GM12878 (cell line): ENCODE results near the gene NUDT22. TPM values are rescaled to one million over a fixed set of nuclear protein-coding genes. Genes with fewer than 3 reads are reported as not detected.

Experiments used
- ATAC-seq: fragments of 200-7000 bp; cut with Tn5 transposase; 3 replicates; pipeline ENCODE4 v1.9.1; 2020; ENCODE audit warnings: mild to moderate bottlenecking, moderate library complexity
- BruUV-seq: library from RNA; stranded (reverse); fragments of 400-500 nt; replicated peaks from 2 replicates; lab custom pipeline; 2021; lab: Mats Ljungman, UMichigan
- CTCF ChIA-PET: fragments of 300-600 bp; sonication (Branson Sonifier 250); formaldehyde crosslinking; extraction: SDS; loops from one replicate; lab custom pipeline; 2021; ENCODE audit warnings: inconsistent platforms; lab: Yijun Ruan, JAX
- POLR2A ChIA-PET: fragments of 350-600 bp; formaldehyde crosslinking; extraction: SDS; loops from one replicate; lab custom pipeline; 2021; ENCODE audit warnings: inconsistent platforms; lab: Charles Lee
- RAD21 ChIA-PET: fragments of 300-600 bp; sonication (Branson Sonifier 250); formaldehyde crosslinking; loops from one replicate; lab custom pipeline; 2023; ENCODE audit warnings: antibody characterized with exemption; ENCODE audit not compliant: unreplicated experiment; lab: Charles Lee
- SMC1A ChIA-PET: fragments of 300-600 bp; sonication (Branson Sonifier 250); formaldehyde crosslinking; loops from one replicate; lab custom pipeline; 2023; ENCODE audit not compliant: unreplicated experiment, uncharacterized antibody; lab: Charles Lee
- DNase-seq: peaks from one replicate; pipeline ENCODE4 v3.0.0-alpha.2; 2011; ENCODE audit warnings: low read depth, low spot score
- FAIRE-seq: peaks from 3 replicates; lab custom pipeline; 2011; peaks lifted over from hg19 to GRCh38; lab: Jason Lieb, UNC
- H2AFZ ChIP-seq: 2 replicates; pipeline ENCODE4 v1.6.0; 2011; ENCODE audit warnings: low read depth, low read length, control low read depth; ENCODE audit not compliant: control insufficient read depth
- H3K27ac ChIP-seq: 2 replicates; pipeline ENCODE4 v1.5.1; 2011; ENCODE audit warnings: control low read depth; ENCODE audit not compliant: control insufficient read depth, insufficient read depth
- H3K27me3 ChIP-seq, 2 experiments: replicated peaks in 1 of 2; 2 replicates each; pipeline versions ENCODE4 v1.6.0 to v1.6.1; 2011; ENCODE audit warnings: low read length in 1 of 2; ENCODE audit not compliant: control insufficient read depth in 2 of 2, insufficient read depth in 2 of 2
- H3K36me3 ChIP-seq, 2 experiments: 2 replicates each; pipeline ENCODE4 v1.5.1; 2011; ENCODE audit warnings: low read length in 1 of 2; ENCODE audit not compliant: control insufficient read depth in 2 of 2, insufficient read depth in 2 of 2
- H3K4me1 ChIP-seq: 2 replicates; pipeline ENCODE4 v1.6.1; 2011; ENCODE audit warnings: mild to moderate bottlenecking, low read length, moderate library complexity, mixed read lengths; ENCODE audit not compliant: control insufficient read depth, insufficient read depth
- H3K4me2 ChIP-seq: 2 replicates; pipeline ENCODE4 v1.6.0; 2011; ENCODE audit warnings: control low read depth; ENCODE audit not compliant: control insufficient read depth, insufficient read depth
- H3K4me3 ChIP-seq: fragments of 200-600 bp; sonication (generic); 2 replicates; pipeline ENCODE4 v1.5.1; 2016
- H3K79me2 ChIP-seq: 2 replicates; pipeline ENCODE4 v1.6.0; 2011; ENCODE audit warnings: low read length; ENCODE audit not compliant: control insufficient read depth, insufficient read depth
- H3K9ac ChIP-seq: 2 replicates; pipeline ENCODE4 v1.8.0; 2011; ENCODE audit warnings: low read length, control low read depth, mixed read lengths; ENCODE audit not compliant: control insufficient read depth, insufficient read depth
- H3K9me3 ChIP-seq: replicated peaks from 3 replicates; pipeline ENCODE4 v1.5.1; 2011; ENCODE audit warnings: mild to moderate bottlenecking, low read length; ENCODE audit not compliant: control insufficient read depth, insufficient read depth
- H4K20me1 ChIP-seq: 2 replicates; pipeline ENCODE4 v1.6.0; 2011; ENCODE audit not compliant: control insufficient read depth, insufficient read depth
- CREB1 ChIP-seq: IDR thresholded peaks from 2 replicates; pipeline ENCODE4 v1.6.1; 2012; ENCODE audit warnings: low read depth, mild to moderate bottlenecking, inconsistent platforms
- CREM ChIP-seq: IDR thresholded peaks from 2 replicates; pipeline ENCODE4 v1.6.1; 2014; ENCODE audit warnings: antibody characterized with exemption, low read depth
- GABPA ChIP-seq: IDR thresholded peaks from 2 replicates; pipeline ENCODE4 v1.6.1; 2014; ENCODE audit warnings: antibody characterized with exemption, low read depth, mild to moderate bottlenecking, inconsistent platforms
- MTA2 ChIP-seq: fragments of 450-650 bp; IDR thresholded peaks from 2 replicates; pipeline ENCODE4 v1.6.1; 2016; ENCODE audit warnings: low read depth, mild to moderate bottlenecking, moderate library complexity
- NFYA ChIP-seq: IDR thresholded peaks from 2 replicates; pipeline ENCODE4 v1.6.1; 2011; ENCODE audit warnings: low read depth, mild to moderate bottlenecking, low read length, improper control_type of control experiment, borderline replicate concordance
- NR2F1 ChIP-seq: fragments of 450-650 bp; conservative IDR thresholded peaks from 2 replicates; pipeline ENCODE4 v1.6.1; 2017; ENCODE audit warnings: mild to moderate bottlenecking
- PAX5 ChIP-seq: IDR thresholded peaks from 2 replicates; pipeline ENCODE4 v1.6.1; 2011; ENCODE audit warnings: low read depth, low read length, borderline replicate concordance
- POLR2A ChIP-seq: IDR thresholded peaks from 2 replicates; pipeline ENCODE4 v1.6.1; 2011; ENCODE audit warnings: low read depth, mild to moderate bottlenecking, low read length
- RB1 ChIP-seq: fragments of 450-650 bp; formaldehyde crosslinking; IDR thresholded peaks from 2 replicates; pipeline ENCODE4 v1.6.1; 2017; ENCODE audit warnings: mild to moderate bottlenecking, borderline replicate concordance
- TCF12 ChIP-seq: IDR thresholded peaks from 2 replicates; pipeline ENCODE4 v1.6.1; 2011; ENCODE audit warnings: low read depth, mild to moderate bottlenecking, low read length
- TCF3 ChIP-seq: IDR thresholded peaks from 2 replicates; pipeline ENCODE4 v1.6.1; 2012; ENCODE audit warnings: low read depth, mild to moderate bottlenecking, low read length, borderline replicate concordance; ENCODE audit not compliant: insufficient read depth
- ZBTB40 ChIP-seq: fragments of 450-650 bp; IDR thresholded peaks from 2 replicates; pipeline ENCODE4 v1.6.1; 2016; ENCODE audit warnings: mild to moderate bottlenecking, moderate library complexity, borderline replicate concordance
- ZNF274 ChIP-seq: IDR thresholded peaks from one replicate; pipeline ENCODE4 v1.8.0; 2011; ENCODE audit not compliant: insufficient read length, insufficient read depth
- ZNF384 ChIP-seq: IDR thresholded peaks from 2 replicates; pipeline ENCODE4 v1.6.1; 2012; ENCODE audit warnings: low read depth, mild to moderate bottlenecking, low read length, improper control_type of control experiment, borderline replicate concordance
- whole genome bisulfite sequencing: methylation state at CpG from one replicate; pipeline ENCODE4 v1.1.6; 2016; ENCODE audit warnings: low lambda C conversion rate; ENCODE audit not compliant: insufficient replicate concordance, insufficient coverage; ENCODE audit errors: missing lambda C conversion rate; 5-methylcytosine and 5-hydroxymethylcytosine counted together
- in situ Hi-C: fragments of 300-500 bp; cut with MboI; formaldehyde crosslinking; loops from 9 replicates; pipeline ENCODE4 v1.14.3; 2018; ENCODE audit warnings: mixed read lengths
- intact Hi-C: fragments of 100-400 bp; cut with micrococcal nuclease; formaldehyde crosslinking; loops from one replicate; pipeline ENCODE4 v1.14.2; 2022; ENCODE audit not compliant: unreplicated experiment
- polyA plus RNA-seq, 11 experiments: library from polyadenylated mRNA; depleted of rRNA in 4 of 11; unstranded in 6 of 11; stranded (reverse) in 5 of 11; fragments of >200 nt; fragmentation: Nextera tagmentation in 4 of 11; fragmentation: Illumina TruSeq in 1 of 11; extraction: Ambion mirVana in 4 of 11; extraction: Trizol in 1 of 11; gene quantifications; 1 replicate in 1 of 11; 2 replicates in 10 of 11; pipeline versions ENCODE4 v1.2.1 to v1.2.3, GENCODE V29; 2011 to 2016; ENCODE audit warnings: inconsistent platforms in 2 of 11, missing spikeins in 2 of 11, low read depth in 1 of 11
- total RNA-seq, 4 experiments: library from RNA; depleted of rRNA in 3 of 4; stranded (reverse); fragments of >200 nt in 3 of 4; fragmentation: Illumina TruSeq in 1 of 4; extraction: Trizol in 1 of 4; gene quantifications; 2 replicates each; pipeline versions ENCODE4 v1.2.1 to v1.2.3, GENCODE V29; 2013 to 2021
- TF ChIP-seq, protein P1 (sequence below): fragments of 450-650 bp; IDR thresholded peaks from 2 replicates; pipeline ENCODE4 v1.6.1; 2017; ENCODE audit warnings: mild to moderate bottlenecking, moderate library complexity

Gene NUDT22
- total and polyA plus RNA-seq, 10 of the 15 experiments (the other 5 are each of a cell fraction or from before 2014, with no cell fraction given): 6.7 to 115 (median 64.7) TPM

- Histone ChIP-seq H2AFZ (peak overlapping the region; percentile 20), H3K9ac (peak overlapping the region; percentile 95), H3K27me3 (no peaks in the 10 kb centered on the region), H3K36me3 (peaks cover 30 to 37% of the 10 kb centered on the region in 2 experiments), H4K20me1 (no peaks in the 10 kb centered on the region), H3K27ac (peak overlapping the region; percentile 98), H3K9me3 (no peaks in the 10 kb centered on the region), H3K79me2 (peaks cover 39% of the 10 kb centered on the region), H3K4me3 (peak overlapping the region; percentile 74), H3K4me2 (peak overlapping the region; percentile 76), H3K4me1 (peaks cover 26% of the 10 kb centered on the region)
- peak; percentile 93 for FAIRE-seq
- intact Hi-C loops: no loop called here
- 2% methylated on average over 30 of the region's 30 CpGs for WGBS
- ATAC-seq: peak; percentile 82
- ChIA-PET SMC1A (interaction anchor here (0.7 to 5.5 kb wide), 13 partner anchors 8 to 110 kb away, joined by 3 to 98 read pairs (median 7); partner anchors contain the start of genes CATSPERZ, ESRRA, FKBP2 and NUDT22), POLR2A (interaction anchor here (0.6 to 5.8 kb wide), 22 partner anchors 9 to 1480 kb away, joined by 3 to 85 read pairs (median 10); partner anchors contain the start of genes BAD, CATSPERZ, CCDC88B and ESRRA), RAD21 (interaction anchor here (0.9 to 6.6 kb wide), 13 partner anchors 10 to 110 kb away, joined by 3 to 125 read pairs (median 30); partner anchors contain the start of genes BAD, CATSPERZ, DNAJC4 and ESRRA), CTCF (interaction anchor here (1.0 to 9.7 kb wide), 15 partner anchors 9 to 124 kb away, joined by 4 to 238 read pairs (median 18); partner anchors contain the start of genes CATSPERZ, DNAJC4, ESRRA and FKBP2)
- peak; percentile 57 for DNase-seq
- in situ Hi-C loops: no loop called here
- TSS peak; percentile 97 for BruUV-seq
- TF ChIP-seq GABPA (peak; percentile 80), ZBTB40 (peak; percentile 70; the same call in 1 of the 2 replicates), PAX5 (peak; percentile 62; the same call in 1 of the 2 replicates), ZNF384 (no peak), MTA2 (peak; percentile 52; the same call in 1 of the 2 replicates), CREM (peak; percentile 76), POLR2A (peak; percentile 90), NFYA (no peak), CREB1 (peak; percentile 76; the same call in 1 of the 2 replicates), TCF12 (peak; percentile 93), NR2F1 (peak; percentile 76), TCF3 (peak; percentile 90), ZNF274 (no peak), RB1 (peak; percentile 77; the same call in 1 of the 2 replicates)
- TF ChIP-seq, protein P1, sequence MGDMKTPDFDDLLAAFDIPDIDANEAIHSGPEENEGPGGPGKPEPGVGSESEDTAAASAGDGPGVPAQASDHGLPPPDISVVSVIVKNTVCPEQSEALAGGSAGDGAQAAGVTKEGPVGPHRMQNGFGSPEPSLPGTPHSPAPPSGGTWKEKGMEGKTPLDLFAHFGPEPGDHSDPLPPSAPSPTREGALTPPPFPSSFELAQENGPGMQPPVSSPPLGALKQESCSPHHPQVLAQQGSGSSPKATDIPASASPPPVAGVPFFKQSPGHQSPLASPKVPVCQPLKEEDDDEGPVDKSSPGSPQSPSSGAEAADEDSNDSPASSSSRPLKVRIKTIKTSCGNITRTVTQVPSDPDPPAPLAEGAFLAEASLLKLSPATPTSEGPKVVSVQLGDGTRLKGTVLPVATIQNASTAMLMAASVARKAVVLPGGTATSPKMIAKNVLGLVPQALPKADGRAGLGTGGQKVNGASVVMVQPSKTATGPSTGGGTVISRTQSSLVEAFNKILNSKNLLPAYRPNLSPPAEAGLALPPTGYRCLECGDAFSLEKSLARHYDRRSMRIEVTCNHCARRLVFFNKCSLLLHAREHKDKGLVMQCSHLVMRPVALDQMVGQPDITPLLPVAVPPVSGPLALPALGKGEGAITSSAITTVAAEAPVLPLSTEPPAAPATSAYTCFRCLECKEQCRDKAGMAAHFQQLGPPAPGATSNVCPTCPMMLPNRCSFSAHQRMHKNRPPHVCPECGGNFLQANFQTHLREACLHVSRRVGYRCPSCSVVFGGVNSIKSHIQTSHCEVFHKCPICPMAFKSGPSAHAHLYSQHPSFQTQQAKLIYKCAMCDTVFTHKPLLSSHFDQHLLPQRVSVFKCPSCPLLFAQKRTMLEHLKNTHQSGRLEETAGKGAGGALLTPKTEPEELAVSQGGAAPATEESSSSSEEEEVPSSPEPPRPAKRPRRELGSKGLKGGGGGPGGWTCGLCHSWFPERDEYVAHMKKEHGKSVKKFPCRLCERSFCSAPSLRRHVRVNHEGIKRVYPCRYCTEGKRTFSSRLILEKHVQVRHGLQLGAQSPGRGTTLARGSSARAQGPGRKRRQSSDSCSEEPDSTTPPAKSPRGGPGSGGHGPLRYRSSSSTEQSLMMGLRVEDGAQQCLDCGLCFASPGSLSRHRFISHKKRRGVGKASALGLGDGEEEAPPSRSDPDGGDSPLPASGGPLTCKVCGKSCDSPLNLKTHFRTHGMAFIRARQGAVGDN: peak; percentile 82
Observed at GRCh38 chr11:64207256-64208085, 18.6 kb upstream of the NUDT22 start.
